GM12864 (cell line): Measurements from ENCODE around the gene LRRC49.
"Not testable (repeated sequence)": the region's sequence is repeated elsewhere in the genome, so short reads cannot be mapped to it uniquely, and the experiment has no call there.

Experiments
- DNase-seq: peaks from one replicate; pipeline ENCODE4 v3.0.0-alpha.2; 2011; ENCODE audit warnings: low read depth
- H3K4me3 ChIP-seq: 2 replicates; pipeline ENCODE4 v1.5.1; 2011; ENCODE audit warnings: mild to moderate bottlenecking, low read depth, low read length, control low read depth
- TF ChIP-seq, protein P1 (sequence below): IDR thresholded peaks from 2 replicates; pipeline ENCODE4 v1.5.1; 2011; ENCODE audit warnings: low read depth, mild to moderate bottlenecking, moderate library complexity, low read length, control low read depth, inconsistent platforms; ENCODE audit errors: missing control alignments

Gene LRRC49

DNA sequence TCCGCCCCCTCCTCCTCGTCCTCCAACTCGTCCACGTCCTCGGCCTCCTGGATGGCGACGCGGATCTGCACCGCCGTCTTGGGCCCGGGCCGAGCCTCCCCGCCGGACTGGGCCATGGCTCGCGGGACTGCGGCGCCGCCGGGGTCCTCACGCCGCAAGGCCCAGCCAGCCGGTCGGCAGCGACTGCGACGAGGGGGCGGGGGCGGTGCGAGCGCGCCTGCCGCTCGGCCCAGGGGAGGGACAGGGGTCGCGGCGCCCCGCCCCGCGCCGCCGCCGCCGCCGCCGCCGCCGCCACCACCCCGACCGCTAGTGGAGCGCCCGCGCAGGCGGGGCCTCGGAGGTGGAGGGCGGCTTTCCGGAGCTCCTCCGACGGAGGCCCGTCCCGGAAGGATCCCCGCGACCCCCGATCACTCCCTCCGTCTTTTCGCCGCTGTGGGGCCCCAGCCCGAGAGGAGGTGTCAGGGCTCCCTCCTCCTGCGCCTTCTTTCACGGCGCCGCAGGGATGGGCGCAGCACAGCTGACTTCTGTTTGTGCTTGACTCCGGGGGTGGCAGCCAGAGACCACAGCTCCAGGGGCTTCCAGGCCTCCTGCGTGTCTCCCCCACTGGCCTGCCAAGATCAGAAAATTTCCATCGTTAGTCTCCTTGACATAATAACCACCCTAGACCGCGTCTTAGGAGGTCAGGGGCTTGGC is 38.5 kb upstream of the LRRC49 start, which contains the start of gene LARP6:
Gene LARP6, minus strand, starts transcription at position 185 of the 693 bp plus-strand sequence. Its CDS starts 69 bp downstream, at position 116.
- no peak for DNase-seq
- TF ChIP-seq, protein P1, sequence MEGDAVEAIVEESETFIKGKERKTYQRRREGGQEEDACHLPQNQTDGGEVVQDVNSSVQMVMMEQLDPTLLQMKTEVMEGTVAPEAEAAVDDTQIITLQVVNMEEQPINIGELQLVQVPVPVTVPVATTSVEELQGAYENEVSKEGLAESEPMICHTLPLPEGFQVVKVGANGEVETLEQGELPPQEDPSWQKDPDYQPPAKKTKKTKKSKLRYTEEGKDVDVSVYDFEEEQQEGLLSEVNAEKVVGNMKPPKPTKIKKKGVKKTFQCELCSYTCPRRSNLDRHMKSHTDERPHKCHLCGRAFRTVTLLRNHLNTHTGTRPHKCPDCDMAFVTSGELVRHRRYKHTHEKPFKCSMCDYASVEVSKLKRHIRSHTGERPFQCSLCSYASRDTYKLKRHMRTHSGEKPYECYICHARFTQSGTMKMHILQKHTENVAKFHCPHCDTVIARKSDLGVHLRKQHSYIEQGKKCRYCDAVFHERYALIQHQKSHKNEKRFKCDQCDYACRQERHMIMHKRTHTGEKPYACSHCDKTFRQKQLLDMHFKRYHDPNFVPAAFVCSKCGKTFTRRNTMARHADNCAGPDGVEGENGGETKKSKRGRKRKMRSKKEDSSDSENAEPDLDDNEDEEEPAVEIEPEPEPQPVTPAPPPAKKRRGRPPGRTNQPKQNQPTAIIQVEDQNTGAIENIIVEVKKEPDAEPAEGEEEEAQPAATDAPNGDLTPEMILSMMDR: no peak

GRCh38 chr15:70854666-70854976 is 38.0 kb upstream of the LRRC49 start:
- H3K4me3 ChIP-seq: peak overlapping the region; percentile 47; the same call in 1 of the 2 replicates
- TF ChIP-seq, protein P1: no peak
- DNase-seq: no peak

More for the DNA sequence above, 38.5 kb upstream of the LRRC49 start, which contains the start of gene LARP6:
- peak within 1 kb of the TSS; percentile 54 for H3K4me3 ChIP-seq

DNA sequence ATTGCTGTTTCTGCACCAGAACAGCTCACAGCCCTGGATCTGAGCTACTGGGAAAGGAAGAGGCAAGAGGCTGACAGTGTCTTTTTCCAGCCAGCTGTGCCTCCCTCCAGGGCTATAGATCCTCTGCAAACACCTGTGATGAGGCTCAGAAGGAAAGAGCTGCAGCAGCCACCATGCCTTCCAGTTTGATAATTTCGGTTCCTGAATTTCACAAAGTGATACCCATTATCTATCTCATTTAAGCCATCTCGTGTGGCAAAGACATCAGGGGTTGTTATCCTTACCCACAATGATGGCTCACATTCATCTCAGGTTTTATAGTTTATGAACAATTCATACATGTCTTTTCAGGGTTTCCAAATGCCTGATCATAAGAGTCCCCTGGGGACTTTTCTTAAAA is 36.9 kb upstream of the LRRC49 start:
- H3K4me3 ChIP-seq: no peak overlapping the region
- TF ChIP-seq, protein P1: no peak
- no peak for DNase-seq

GRCh38 chr15:70856177-70856883 is 36.3 kb upstream of the LRRC49 start:
- DNase-seq: no peak

GRCh38 chr15:70856884-70857561 is 35.6 kb upstream of the LRRC49 start:
- DNase-seq: no peak
- no peak overlapping the region for H3K4me3 ChIP-seq
- TF ChIP-seq, protein P1: no peak

More at GRCh38 chr15:70856177-70856883, 36.3 kb upstream of the LRRC49 start:
- TF ChIP-seq, protein P1: no peak
- no peak overlapping the region for H3K4me3 ChIP-seq

- no peak overlapping the region for H3K4me3 ChIP-seq
- TF ChIP-seq, protein P1: no peak
- no peak for DNase-seq
Measured at GRCh38 chr15:70857562-70858285, 34.9 kb upstream of the LRRC49 start.

DNA sequence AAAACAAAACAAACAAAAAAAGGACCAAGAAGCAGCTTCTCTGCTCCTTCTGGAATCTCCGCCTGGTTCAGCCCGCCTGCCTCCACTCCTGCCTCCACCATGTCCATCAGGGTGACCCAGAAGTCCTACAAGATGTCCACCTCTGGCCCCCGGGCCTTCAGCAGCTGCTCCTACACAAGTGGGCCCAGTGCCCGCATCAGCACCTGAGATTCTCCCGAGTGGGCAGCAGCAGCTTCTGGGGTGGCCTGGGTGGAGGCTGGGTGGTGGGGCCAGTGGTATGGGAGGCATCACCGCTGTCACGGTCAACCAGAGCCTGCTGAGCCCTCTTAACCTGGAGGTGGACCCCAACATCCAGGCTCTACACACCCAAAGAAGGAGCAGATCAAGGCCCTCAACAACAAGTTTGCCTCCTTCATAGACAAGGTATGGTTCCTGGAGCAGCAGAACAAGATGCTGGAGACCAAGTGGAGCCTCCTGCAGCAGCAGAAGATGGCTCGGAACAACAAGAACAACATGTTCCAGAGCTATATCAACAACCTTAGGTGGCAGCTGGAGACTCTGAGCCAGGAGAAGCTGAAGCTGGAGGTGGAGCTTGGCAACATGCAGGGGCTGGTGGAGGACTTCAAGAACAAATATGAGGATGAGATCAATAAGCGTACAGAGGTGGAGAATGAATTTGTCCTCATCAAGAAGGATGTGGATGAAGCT is 33.9 kb upstream of the LRRC49 start:
- not testable (repeated sequence) for DNase-seq, H3K4me3 ChIP-seq
